Ascending aorta (tissue), 2 donors: ENCODE results near the gene STK32C. TPM values are rescaled to one million over a fixed set of nuclear protein-coding genes. Genes with fewer than 3 reads are reported as not detected.
"Not testable (repeated sequence)": the region's sequence is repeated elsewhere in the genome, so short reads cannot be mapped to it uniquely, and the experiment has no call there.

ENCODE experiments used
- DNase-seq, 2 donors: peaks; one replicate each; pipeline ENCODE4 v3.0.0-alpha.2; 2019; ENCODE audit warnings: low spot score in 2 of 2
- H3K27ac ChIP-seq, 2 donors: fragments of 200-600 bp; sonication (generic); one replicate each; pipeline ENCODE4 v1.5.1; 2016 to 2017; ENCODE audit warnings: mild to moderate bottlenecking in 1 of 2
- H3K27me3 ChIP-seq: fragments of 200-600 bp; sonication (generic); one replicate; pipeline ENCODE4 v1.5.1; 2017
- H3K36me3 ChIP-seq, 2 donors: fragments of 200-600 bp; sonication (generic); one replicate each; pipeline ENCODE4 v1.5.1; 2016
- H3K4me1 ChIP-seq, 2 donors: fragments of 200-600 bp; sonication (generic); one replicate each; pipeline ENCODE4 v1.5.1; 2016 to 2017; ENCODE audit warnings: mild to moderate bottlenecking in 1 of 2
- H3K4me3 ChIP-seq, 2 donors: fragments of 200-600 bp; sonication (generic); one replicate each; pipeline ENCODE4 v1.5.1; 2016 to 2017; ENCODE audit warnings: mild to moderate bottlenecking in 1 of 2
- H3K9me3 ChIP-seq, 2 donors: fragments of 200-600 bp; sonication (generic); one replicate each; pipeline ENCODE4 v1.5.1; 2016
- CTCF ChIP-seq, 3 experiments: fragments of 200-600 bp in 2 of 3; fragments of 450-650 bp in 1 of 3; sonication (generic) in 2 of 3; IDR thresholded peaks; one replicate each; pipeline ENCODE4 v1.5.1; 2016 to 2019; ENCODE audit warnings: antibody characterized with exemption in 3 of 3, mild to moderate bottlenecking in 1 of 3, moderate library complexity in 1 of 3
- intact Hi-C: fragments of 100-400 bp; cut with DNase I; formaldehyde crosslinking; loops from one replicate; pipeline ENCODE4 v1.15.1; 2023
- total RNA-seq: library from RNA; depleted of rRNA; stranded (reverse); fragments of >200 nt; gene quantifications from one replicate; pipeline ENCODE4 v1.1.0, GENCODE V29; 2016

Gene STK32C
- total RNA-seq, 1 donor from 2014 or later: 16.2 TPM

- no peaks in the 10 kb centered on the region for H3K9me3 ChIP-seq
- H3K36me3 ChIP-seq: no peaks in the 10 kb centered on the region
- intact Hi-C loops: loop anchor here (10.0 kb wide), 1 partner anchor 420 kb away; no protein-coding TSS in a partner anchor
- H3K4me1 ChIP-seq: no peaks in the 10 kb centered on the region
- no peaks in the 10 kb centered on the region for H3K27me3 ChIP-seq
- no peak overlapping the region for H3K27ac ChIP-seq
- no peak for TF ChIP-seq CTCF (IDR thresholded peaks at IDR 0.05)
- no peak for DNase-seq
- no peak overlapping the region for H3K4me3 ChIP-seq
Observed at GRCh38 chr10:132224343-132225072, 83.2 kb downstream of the STK32C start.

- no peak for TF ChIP-seq CTCF (IDR thresholded peaks at IDR 0.05)
- no peak overlapping the region for H3K4me3 ChIP-seq
- H3K27ac ChIP-seq: no peak overlapping the region
- intact Hi-C loops: loop anchor here (1.0 to 10.0 kb wide), 3 partner anchors 129 to 421 kb away; no protein-coding TSS in a partner anchor
- H3K9me3 ChIP-seq: no peaks in the 10 kb centered on the region
- H3K27me3 ChIP-seq: no peaks in the 10 kb centered on the region
- no peak for DNase-seq
- H3K36me3 ChIP-seq: no peaks in the 10 kb centered on the region
- no peaks in the 10 kb centered on the region for H3K4me1 ChIP-seq
Observed at GRCh38 chr10:132223611-132224342, 84.0 kb downstream of the STK32C start.

- peak; percentile 24 to 82 for DNase-seq
Observed at GRCh38 chr10:132223156-132223590, 84.6 kb downstream of the STK32C start.

GRCh38 chr10:132222726-132223125, 85.0 kb downstream of the STK32C start:
- Histone ChIP-seq H3K27ac (no peak overlapping the region), H3K4me1 (no peaks in the 10 kb centered on the region), H3K9me3 (no peaks in the 10 kb centered on the region), H3K27me3 (no peaks in the 10 kb centered on the region), H3K36me3 (no peaks in the 10 kb centered on the region), H3K4me3 (no peak overlapping the region)
- intact Hi-C loops: loop anchor here (1.0 to 10.0 kb wide), 3 partner anchors 130 to 422 kb away; no protein-coding TSS in a partner anchor
- DNase-seq: no peak
- TF ChIP-seq CTCF (IDR thresholded peaks at IDR 0.05): no peak

More at GRCh38 chr10:132223156-132223590, 84.6 kb downstream of the STK32C start:
- H3K4me3 ChIP-seq: no peak overlapping the region
- no peaks in the 10 kb centered on the region for H3K9me3 ChIP-seq
- intact Hi-C loops: loop anchor here (1.0 to 10.0 kb wide), 3 partner anchors 130 to 422 kb away; no protein-coding TSS in a partner anchor
- no peak overlapping the region for H3K27ac ChIP-seq
- no peaks in the 10 kb centered on the region for H3K27me3 ChIP-seq
- no peaks in the 10 kb centered on the region for H3K4me1 ChIP-seq
- peak; percentile 52 to 92 (median 91) for TF ChIP-seq CTCF (IDR thresholded peaks at IDR 0.05)
- no peaks in the 10 kb centered on the region for H3K36me3 ChIP-seq

- H3K27ac ChIP-seq, H3K36me3 ChIP-seq, H3K27me3 ChIP-seq, H3K4me1 ChIP-seq, DNase-seq, H3K4me3 ChIP-seq, H3K9me3 ChIP-seq: not testable (repeated sequence)
- intact Hi-C loops: loop anchor here (10.0 kb wide), 1 partner anchor 424 kb away; no protein-coding TSS in a partner anchor
Observed at GRCh38 chr10:132220996-132221395, 86.8 kb downstream of the STK32C start.

GRCh38 chr10:132220061-132220460, 87.7 kb downstream of the STK32C start:
- DNase-seq: no peak
- H3K27ac ChIP-seq: no peak overlapping the region
- H3K4me3 ChIP-seq: no peak overlapping the region
- H3K36me3 ChIP-seq: no peaks in the 10 kb centered on the region
- peaks cover 0 to 13% of the 10 kb centered on the region in 2 donors for H3K9me3 ChIP-seq
- H3K27me3 ChIP-seq: no peaks in the 10 kb centered on the region
- intact Hi-C loops: loop anchor here (10.0 kb wide), 1 partner anchor 425 kb away; no protein-coding TSS in a partner anchor
- no peaks in the 10 kb centered on the region for H3K4me1 ChIP-seq
- TF ChIP-seq CTCF (IDR thresholded peaks at IDR 0.05): no peak
